PFSK-1 (cell line): ENCODE data around the gene NFATC2IP.

Experiments
- FOXP2 ChIP-seq: optimal IDR thresholded peaks from 2 replicates; pipeline ENCODE3; 2011; ENCODE audit warnings: borderline replicate concordance, control low read depth, inconsistent platforms; ENCODE audit not compliant: insufficient read depth; ENCODE audit errors: extremely low read length, extremely low read depth
- POLR2AphosphoS5 ChIP-seq: IDR thresholded peaks from 2 replicates; pipeline ENCODE4 v1.6.1; 2012; ENCODE audit warnings: low read depth, mild to moderate bottlenecking, control low read depth, low read length, moderate library complexity
- REST ChIP-seq, 2 experiments: IDR thresholded peaks; 2 replicates each; pipeline versions ENCODE4 v1.6.1 to v1.8.0; 2011 to 2012; ENCODE audit warnings: low read depth in 2 of 2, low read length in 2 of 2, control low read depth in 1 of 2, inconsistent platforms in 1 of 2, mild to moderate bottlenecking in 1 of 2, moderate library complexity in 1 of 2; ENCODE audit not compliant: insufficient read depth in 1 of 2
- TAF1 ChIP-seq: IDR thresholded peaks from 2 replicates; pipeline ENCODE4 v1.6.1; 2012; ENCODE audit warnings: low read length, control low read depth, borderline replicate concordance; ENCODE audit not compliant: insufficient read depth

- no peak for TF ChIP-seq FOXP2
- TF ChIP-seq POLR2AphosphoS5: no peak
- no peak for TF ChIP-seq TAF1
- no peak for TF ChIP-seq REST (IDR thresholded peaks at IDR 0.05; ENCODE audit: insufficient read depth in 1 of 2, low read depth in 2 of 2, low read length in 2 of 2)
These were observed 60.4 kb downstream of the NFATC2IP start for GRCh38 chr16:29011112-29011511.
